Omental fat pad (tissue), 4 donors: Measurements from ENCODE around the gene SH3RF3. TPM values are rescaled to one million over a fixed set of nuclear protein-coding genes. Genes with fewer than 3 reads are reported as not detected.

ENCODE experiments used
- ATAC-seq: fragments of 150-250 bp; one replicate; pipeline ENCODE4 v1.9.1; 2016; ENCODE audit warnings: mild to moderate bottlenecking, moderate library complexity; ENCODE audit not compliant: low FRiP score
- DNase-seq: peaks from one replicate; pipeline ENCODE4 v3.0.0-alpha.2; 2019; ENCODE audit warnings: low spot score
- total RNA-seq, 4 donors: library from RNA; depleted of rRNA; stranded (reverse); fragments of >200 nt; gene quantifications; one replicate each; pipeline ENCODE4 v1.1.0, GENCODE V29; 2016
- TF ChIP-seq, protein P1 (sequence below), 3 donors: fragments of 450-650 bp; IDR thresholded peaks; one replicate each; pipeline ENCODE4 v1.5.1; 2016 to 2017; ENCODE audit warnings: antibody characterized with exemption in 3 of 3, mild to moderate bottlenecking in 3 of 3, moderate library complexity in 2 of 3

SH3RF3 gene
- total RNA-seq, 4 donors from 2014 or later = 6.5 to 16.6 (median 8.6) TPM

- DNase-seq = no peak
- TF ChIP-seq, protein P1, sequence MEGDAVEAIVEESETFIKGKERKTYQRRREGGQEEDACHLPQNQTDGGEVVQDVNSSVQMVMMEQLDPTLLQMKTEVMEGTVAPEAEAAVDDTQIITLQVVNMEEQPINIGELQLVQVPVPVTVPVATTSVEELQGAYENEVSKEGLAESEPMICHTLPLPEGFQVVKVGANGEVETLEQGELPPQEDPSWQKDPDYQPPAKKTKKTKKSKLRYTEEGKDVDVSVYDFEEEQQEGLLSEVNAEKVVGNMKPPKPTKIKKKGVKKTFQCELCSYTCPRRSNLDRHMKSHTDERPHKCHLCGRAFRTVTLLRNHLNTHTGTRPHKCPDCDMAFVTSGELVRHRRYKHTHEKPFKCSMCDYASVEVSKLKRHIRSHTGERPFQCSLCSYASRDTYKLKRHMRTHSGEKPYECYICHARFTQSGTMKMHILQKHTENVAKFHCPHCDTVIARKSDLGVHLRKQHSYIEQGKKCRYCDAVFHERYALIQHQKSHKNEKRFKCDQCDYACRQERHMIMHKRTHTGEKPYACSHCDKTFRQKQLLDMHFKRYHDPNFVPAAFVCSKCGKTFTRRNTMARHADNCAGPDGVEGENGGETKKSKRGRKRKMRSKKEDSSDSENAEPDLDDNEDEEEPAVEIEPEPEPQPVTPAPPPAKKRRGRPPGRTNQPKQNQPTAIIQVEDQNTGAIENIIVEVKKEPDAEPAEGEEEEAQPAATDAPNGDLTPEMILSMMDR (IDR thresholded peaks at IDR 0.05) = no peak
- ATAC-seq = no peak
Measured at GRCh38 chr2:109347626-109348025, 218.6 kb downstream of the SH3RF3 start.

DNA sequence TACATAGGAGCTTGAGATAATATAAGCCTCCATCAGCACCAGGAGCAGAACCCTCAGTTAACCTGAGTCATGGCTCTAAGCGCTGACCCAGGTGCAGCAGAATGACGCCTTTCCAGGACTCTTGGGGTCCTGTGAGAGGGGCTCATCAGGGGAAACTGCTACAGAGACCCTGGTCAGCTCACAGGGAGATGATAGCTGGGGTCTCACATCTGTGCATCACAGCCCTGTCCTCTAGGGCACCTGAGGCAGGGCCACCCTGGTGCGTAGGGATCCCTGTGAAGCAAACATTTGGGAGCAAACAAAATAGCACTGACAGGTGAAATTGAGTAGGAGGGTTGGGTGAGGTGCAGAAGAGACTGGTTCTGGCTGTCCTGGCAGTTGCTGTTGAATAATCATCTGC lies 219.2 kb downstream of the SH3RF3 start:
- DNase-seq (no peak), ATAC-seq (no peak)
- TF ChIP-seq, protein P1 (IDR thresholded peaks at IDR 0.05) = no peak

DNA sequence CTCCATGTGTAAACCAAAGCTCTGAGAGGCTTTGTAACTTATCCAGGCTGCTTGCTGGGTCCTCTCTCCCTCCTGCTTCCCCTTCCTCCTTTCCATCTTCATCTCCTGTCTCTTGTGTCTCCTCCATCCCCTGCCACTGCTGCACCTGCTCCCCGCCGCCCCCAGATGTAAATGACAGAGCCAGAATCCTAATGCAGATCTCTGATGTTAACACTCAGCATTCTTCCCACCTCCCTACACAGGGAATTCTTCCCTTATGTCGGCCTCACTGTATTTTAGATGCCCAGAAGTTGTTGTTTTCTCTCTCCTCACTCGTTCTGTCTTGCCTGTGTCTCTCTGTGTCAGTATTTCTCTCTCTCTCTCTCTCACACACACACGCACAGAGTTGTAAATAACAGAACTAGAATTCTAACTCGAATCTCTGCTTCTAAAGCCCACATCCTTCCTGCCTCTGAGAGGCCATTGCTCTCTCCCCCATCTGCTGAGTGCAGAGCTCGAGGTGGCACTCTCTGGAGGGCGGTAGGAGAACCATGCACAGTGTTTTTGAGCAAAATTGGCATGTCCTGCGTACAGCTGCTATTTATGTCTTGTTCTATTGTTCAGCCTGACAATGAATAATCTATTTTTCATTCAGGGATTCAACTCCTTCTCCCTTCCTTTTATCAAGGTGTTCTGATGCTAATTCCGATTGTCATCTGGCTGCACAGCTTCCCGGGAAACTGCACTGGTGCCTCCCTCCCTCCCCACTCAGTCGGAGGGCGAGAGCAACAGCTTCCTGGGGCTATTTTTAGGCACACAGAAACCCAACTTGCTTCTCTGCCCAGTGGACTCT lies 219.9 kb downstream of the SH3RF3 start:
- TF ChIP-seq, protein P1 (IDR thresholded peaks at IDR 0.05) = no peak
- ATAC-seq (no peak), DNase-seq (no peak)

GRCh38 chr2:109349503-109350465 lies 220.8 kb downstream of the SH3RF3 start:
- no peak for DNase-seq
- TF ChIP-seq, protein P1 (IDR thresholded peaks at IDR 0.05) = no peak
- no peak for ATAC-seq

GRCh38 chr2:109350526-109350925 lies 221.5 kb downstream of the SH3RF3 start:
- TF ChIP-seq, protein P1 (IDR thresholded peaks at IDR 0.05) = no peak
- no peak for DNase-seq
- no peak for ATAC-seq

DNA sequence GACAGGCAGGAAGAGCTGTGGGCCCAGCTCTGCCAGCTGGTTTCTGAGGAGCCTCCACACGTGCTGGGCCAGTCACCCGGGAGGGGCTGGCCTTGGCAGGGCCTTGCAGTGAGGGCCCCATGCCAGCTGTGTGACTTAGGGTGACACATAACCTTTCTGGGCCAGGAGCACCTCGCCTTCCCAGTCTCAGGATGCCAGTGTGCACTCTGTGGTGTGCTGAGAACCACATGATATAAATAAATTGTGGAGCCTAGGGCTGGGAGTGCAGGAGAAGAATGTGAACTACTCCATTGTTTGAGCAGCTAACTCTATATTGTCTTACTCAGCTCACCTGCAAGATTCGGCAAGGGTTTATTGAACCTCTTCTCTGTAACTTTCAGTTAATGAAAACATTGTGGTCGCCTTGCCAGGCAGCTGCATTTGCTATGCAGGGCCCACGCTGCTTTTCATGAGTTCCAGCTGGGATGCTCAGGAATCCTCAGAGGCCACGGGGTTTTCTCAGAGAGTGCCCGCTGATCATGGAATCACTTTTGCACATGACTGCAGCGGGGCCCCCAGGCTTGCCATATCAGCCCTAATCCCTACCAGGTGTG lies 222.3 kb downstream of the SH3RF3 start:
- no peak for DNase-seq
- TF ChIP-seq, protein P1 (IDR thresholded peaks at IDR 0.05) = no peak
- no peak for ATAC-seq
